Gastrocnemius medialis (tissue), 4 donors: ENCODE data around the gene BMP8A. TPM values are rescaled to one million over a fixed set of nuclear protein-coding genes. Genes with fewer than 3 reads are reported as not detected.
A peak's percentile ranks its signal among the peaks of the same experiment; 100 is the strongest.

Experiments
- ATAC-seq, 2 donors: fragments of 150-250 bp; one replicate each; pipeline ENCODE4 v1.9.1; 2016
- DNase-seq, 2 donors: peaks; one replicate each; pipeline ENCODE4 v3.0.0-alpha.2; 2019
- H3K27ac ChIP-seq, 4 donors: fragments of 200-600 bp; sonication (generic); 1 replicate in 1 of 4; 2 replicates in 3 of 4; pipeline ENCODE4 v1.5.1; 2016 to 2018; ENCODE audit warnings: mild to moderate bottlenecking in 2 of 4, moderate library complexity in 1 of 4
- H3K27me3 ChIP-seq, 3 donors: fragments of 200-600 bp; sonication (generic) in 2 of 3; 1 replicate in 1 of 3; 2 replicates in 2 of 3; pipeline versions ENCODE4 v1.5.1 to v1.6.0; 2016 to 2019; ENCODE audit warnings: mild to moderate bottlenecking in 1 of 3, moderate library complexity in 1 of 3
- H3K36me3 ChIP-seq, 2 donors: fragments of 200-600 bp; sonication (generic) in 1 of 2; one replicate each; pipeline ENCODE4 v1.5.1; 2017 to 2018
- H3K4me1 ChIP-seq, 2 donors: fragments of 200-600 bp; sonication (generic) in 1 of 2; one replicate each; pipeline ENCODE4 v1.5.1; 2016 to 2017; ENCODE audit warnings: mild to moderate bottlenecking in 2 of 2
- H3K4me3 ChIP-seq, 4 donors: fragments of 200-600 bp; sonication (generic) in 3 of 4; 1 replicate in 1 of 4; 2 replicates in 3 of 4; pipeline ENCODE4 v1.5.1; 2016 to 2019; ENCODE audit warnings: mild to moderate bottlenecking in 2 of 4
- H3K9me3 ChIP-seq, 3 donors: fragments of 200-600 bp; sonication (generic) in 2 of 3; 1 replicate in 1 of 3; 2 replicates in 2 of 3; pipeline ENCODE4 v1.5.1; 2016 to 2019
- CTCF ChIP-seq, 5 experiments: fragments of 450-650 bp in 3 of 5; fragments of 200-600 bp in 2 of 5; sonication (generic) in 2 of 5; IDR thresholded peaks in 4 of 5; conservative IDR thresholded peaks in 1 of 5; 1 replicate in 4 of 5; 2 replicates in 1 of 5; pipeline ENCODE4 v1.5.1; 2016 to 2019; ENCODE audit warnings: antibody characterized with exemption in 5 of 5, mild to moderate bottlenecking in 3 of 5, moderate library complexity in 3 of 5
- POLR2A ChIP-seq, 2 donors: fragments of 450-650 bp; IDR thresholded peaks; one replicate each; pipeline ENCODE4 v1.6.1; 2017; ENCODE audit warnings: antibody characterized with exemption in 2 of 2, mild to moderate bottlenecking in 2 of 2, moderate library complexity in 2 of 2
- in situ Hi-C, 4 donors: fragments of 200-750 bp; cut with MboI; loops; one replicate each; pipeline versions ENCODE4 v1.15.0 to v1.8.0; 2017; ENCODE audit warnings: low sequenced_read_pairs in 4 of 4
- intact Hi-C: fragments of 100-400 bp; cut with DNase I; formaldehyde crosslinking; loops from one replicate; pipeline ENCODE4 v1.15.1; 2023; ENCODE audit warnings: low total_unique reads
- total RNA-seq, 4 donors: library from RNA; depleted of rRNA; stranded (reverse); fragments of >200 nt; gene quantifications; one replicate each; pipeline versions ENCODE4 v1.1.0 to v1.2.3, GENCODE V29; 2016

BMP8A gene
- total RNA-seq, 4 donors from 2014 or later, result 0.31 to 1.3 TPM; not detected in 2

- no peak for DNase-seq
- no peak for ATAC-seq
- H3K27me3 ChIP-seq, result no peaks in the 10 kb centered on the region
- H3K4me1 ChIP-seq, result peaks cover 0 to 7% of the 10 kb centered on the region in 2 donors
- H3K36me3 ChIP-seq, result peaks cover 27 to 95% of the 10 kb centered on the region in 2 donors
- in situ Hi-C loops (no loop called here), intact Hi-C loops (no loop called here)
- H3K4me3 ChIP-seq, result no peak overlapping the region
- TF ChIP-seq CTCF (IDR thresholded peaks at IDR 0.05 in 4 of 5, conservative IDR thresholded peaks at IDR 0.05 in 1 of 5) (no peak), POLR2A (IDR thresholded peaks at IDR 0.05) (no peak)
- H3K27ac ChIP-seq, result no peak overlapping the region
- no peaks in the 10 kb centered on the region for H3K9me3 ChIP-seq
Observed at GRCh38 chr1:39562886-39563285, 71.5 kb downstream of the BMP8A start.

GRCh38 chr1:39563669-39564068 is 72.2 kb downstream of the BMP8A start:
- no peak for ATAC-seq
- H3K36me3 ChIP-seq, result peaks cover 27 to 100% of the 10 kb centered on the region in 2 donors
- H3K9me3 ChIP-seq, result no peaks in the 10 kb centered on the region
- H3K4me1 ChIP-seq, result peaks cover 0 to 7% of the 10 kb centered on the region in 2 donors
- no peak overlapping the region for H3K27ac ChIP-seq
- in situ Hi-C loops, result no loop called here
- TF ChIP-seq CTCF (IDR thresholded peaks at IDR 0.05 in 4 of 5, conservative IDR thresholded peaks at IDR 0.05 in 1 of 5), result no peak
- no peak for TF ChIP-seq POLR2A (IDR thresholded peaks at IDR 0.05)
- DNase-seq, result no peak
- intact Hi-C loops, result no loop called here
- no peak overlapping the region for H3K4me3 ChIP-seq
- H3K27me3 ChIP-seq, result no peaks in the 10 kb centered on the region

GRCh38 chr1:39564340-39564739 is 72.9 kb downstream of the BMP8A start:
- Histone ChIP-seq H3K27me3 (no peaks in the 10 kb centered on the region), H3K9me3 (no peaks in the 10 kb centered on the region), H3K4me1 (peaks cover 0 to 7% of the 10 kb centered on the region in 2 donors), H3K4me3 (no peak overlapping the region), H3K27ac (peak overlapping the region in 2 of 4 donors; percentile 26 to 27), H3K36me3 (peaks cover 27 to 100% of the 10 kb centered on the region in 2 donors)
- TF ChIP-seq POLR2A (IDR thresholded peaks at IDR 0.05), result no peak
- TF ChIP-seq CTCF (IDR thresholded peaks at IDR 0.05 in 4 of 5, conservative IDR thresholded peaks at IDR 0.05 in 1 of 5), result no peak
- in situ Hi-C loops (no loop called here), intact Hi-C loops (no loop called here)
- DNase-seq, result no peak
- ATAC-seq, result no peak

- DNase-seq (no peak), ATAC-seq (no peak)
- TF ChIP-seq POLR2A (IDR thresholded peaks at IDR 0.05), result no peak
- no peak for TF ChIP-seq CTCF (IDR thresholded peaks at IDR 0.05 in 4 of 5, conservative IDR thresholded peaks at IDR 0.05 in 1 of 5)
- in situ Hi-C loops, result no loop called here
- peak overlapping the region in 1 of 4 donors; percentile 19 for H3K27ac ChIP-seq
- peaks cover 27 to 100% of the 10 kb centered on the region in 2 donors for H3K36me3 ChIP-seq
- peaks cover 0 to 7% of the 10 kb centered on the region in 2 donors for H3K4me1 ChIP-seq
- no peaks in the 10 kb centered on the region for H3K9me3 ChIP-seq
- no peak overlapping the region for H3K4me3 ChIP-seq
- no peaks in the 10 kb centered on the region for H3K27me3 ChIP-seq
- intact Hi-C loops, result no loop called here
Observed at GRCh38 chr1:39564941-39565340, 73.5 kb downstream of the BMP8A start.
